ENCODE data around the gene GRB10. TPM values are rescaled to one million over a fixed set of nuclear protein-coding genes. Genes with fewer than 3 reads are reported as not detected.
A peak's percentile ranks its signal among the peaks of the same experiment; 100 is the strongest.

GRB10 gene
- polyA plus RNA-seq, 1 donor: 19.9 TPM

DNA sequence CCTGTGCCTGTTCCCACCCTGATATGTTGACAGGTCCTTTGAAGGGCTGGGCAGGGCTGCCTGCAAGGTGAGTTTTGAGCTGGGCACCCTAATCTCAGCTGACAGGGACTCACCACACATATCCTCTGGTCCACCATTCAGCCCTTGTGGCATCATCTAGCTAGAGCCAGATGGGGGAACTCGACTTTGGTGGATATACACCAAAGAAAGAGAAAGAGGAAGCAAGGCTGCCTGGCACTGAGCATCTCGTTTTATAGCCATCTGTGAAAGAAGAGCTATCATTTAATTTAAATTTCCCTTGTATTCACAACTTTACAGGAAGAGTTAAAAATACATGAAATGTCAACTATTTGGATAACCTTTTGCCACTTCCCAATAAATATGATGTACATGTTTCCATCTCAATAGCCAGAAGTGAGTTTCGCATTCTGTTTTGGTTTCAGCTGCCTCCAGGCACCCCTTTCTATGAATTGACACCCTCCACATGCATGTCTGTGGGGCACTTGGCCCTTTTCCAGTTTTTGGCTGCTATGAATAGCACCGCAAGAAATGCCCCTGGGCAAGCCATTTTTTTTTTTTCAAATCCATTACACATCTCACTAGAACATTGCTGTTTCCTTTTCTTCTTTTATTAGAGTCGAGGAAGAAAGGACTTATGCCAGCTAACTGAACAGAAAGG lies 22.9 kb upstream of the GRB10 start:
- no peaks in the 10 kb centered on the region for H3K36me3 ChIP-seq (ENCODE audit: control insufficient read depth, insufficient read depth, low read length)
- H3K9me3 ChIP-seq (ENCODE audit: control insufficient read depth, low read depth, low read length): no peaks in the 10 kb centered on the region
- H3K4me1 ChIP-seq (ENCODE audit: control insufficient read depth, insufficient read depth, low read length): no peaks in the 10 kb centered on the region
- no peaks in the 10 kb centered on the region for H3K27me3 ChIP-seq (ENCODE audit: control insufficient read depth, insufficient read depth, low read length)
- no peak overlapping the region for H3K27ac ChIP-seq (ENCODE audit: low read length)
- no peak overlapping the region for H3K4me3 ChIP-seq (ENCODE audit: low read length)
- DNase-seq: no peak
- no CpG with 5 or more reads among the region's 5 CpGs for WGBS (ENCODE audit: insufficient coverage, low lambda C conversion rate)

DNA sequence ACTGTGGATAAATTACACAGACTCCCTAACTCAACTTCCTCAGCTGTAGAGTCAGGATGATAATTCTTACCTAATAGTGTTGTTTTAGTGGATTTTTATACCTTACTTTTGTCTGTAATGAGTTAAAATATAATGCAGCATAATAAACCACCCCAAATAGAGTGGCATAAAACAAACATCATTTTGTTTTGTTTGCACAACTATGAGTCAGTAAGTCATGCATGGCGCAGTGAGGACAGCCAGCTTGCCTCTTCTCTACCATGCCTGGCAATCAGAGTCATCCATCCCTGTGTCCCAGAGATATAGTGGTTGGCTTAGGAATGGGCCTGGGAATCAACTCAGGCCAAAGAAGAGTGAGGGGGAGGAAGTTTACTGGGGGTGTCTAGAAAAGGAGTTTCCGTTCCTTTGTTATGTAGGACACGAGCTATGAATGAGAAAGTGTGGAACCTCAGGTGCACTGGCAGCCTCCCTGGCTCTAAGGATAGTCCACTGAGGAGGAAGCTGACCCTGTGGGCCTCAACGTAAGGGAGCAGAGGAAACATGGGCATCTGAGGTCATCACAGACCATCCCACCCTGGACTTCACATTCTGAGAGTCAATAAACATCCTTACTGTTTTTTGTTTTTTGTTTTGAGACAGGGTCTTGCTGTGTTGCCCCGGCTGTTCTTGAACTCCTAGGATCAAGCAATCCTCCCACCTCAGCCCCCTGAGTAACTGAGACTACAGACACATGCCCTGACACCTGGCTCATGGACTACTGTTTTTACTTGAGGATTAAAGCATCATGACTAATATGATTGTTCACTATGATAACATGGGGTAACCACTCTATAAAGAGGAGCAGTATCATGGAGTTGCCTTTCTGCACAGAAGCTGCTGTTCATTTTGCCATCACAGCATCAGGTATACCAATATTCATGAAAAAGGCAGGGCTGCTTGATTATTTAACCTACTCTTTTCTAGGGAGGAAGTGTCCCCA lies 21.0 kb upstream of the GRB10 start:
- Histone ChIP-seq H3K9me3 (ENCODE audit: control insufficient read depth, low read depth, low read length) (no peaks in the 10 kb centered on the region), H3K27me3 (ENCODE audit: control insufficient read depth, insufficient read depth, low read length) (peaks cover 3% of the 10 kb centered on the region), H3K4me1 (ENCODE audit: control insufficient read depth, insufficient read depth, low read length) (no peaks in the 10 kb centered on the region), H3K36me3 (ENCODE audit: control insufficient read depth, insufficient read depth, low read length) (no peaks in the 10 kb centered on the region), H3K27ac (ENCODE audit: low read length) (no peak overlapping the region), H3K4me3 (ENCODE audit: low read length) (no peak overlapping the region)
- WGBS (ENCODE audit: insufficient coverage, low lambda C conversion rate): no CpG with 5 or more reads among the region's 5 CpGs
- DNase-seq: no peak

DNA sequence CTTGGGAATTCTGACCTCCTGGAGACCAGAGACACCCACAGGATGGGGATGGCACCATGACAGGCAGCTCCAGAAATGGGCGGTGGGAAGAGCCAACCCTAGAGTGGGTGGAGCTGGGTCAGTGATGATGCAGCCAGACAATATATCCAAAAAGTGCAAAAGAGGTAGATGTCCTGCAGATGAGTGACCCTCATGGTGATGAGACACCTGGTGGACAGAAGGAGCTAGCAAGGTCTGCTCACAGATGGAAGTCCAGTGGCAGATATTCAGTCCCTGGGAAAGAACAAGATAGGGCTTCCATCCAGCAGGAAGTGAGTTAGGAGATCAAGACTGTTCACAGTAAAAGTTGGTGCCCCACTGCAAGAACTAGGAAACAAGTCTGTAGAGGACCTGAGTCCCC lies 19.2 kb upstream of the GRB10 start:
- WGBS (ENCODE audit: insufficient coverage, low lambda C conversion rate): no CpG with 5 or more reads among the region's 1 CpG
- H3K4me3 ChIP-seq (ENCODE audit: low read length): no peak overlapping the region
- H3K36me3 ChIP-seq (ENCODE audit: control insufficient read depth, insufficient read depth, low read length): no peaks in the 10 kb centered on the region
- no peaks in the 10 kb centered on the region for H3K9me3 ChIP-seq (ENCODE audit: control insufficient read depth, low read depth, low read length)
- H3K4me1 ChIP-seq (ENCODE audit: control insufficient read depth, insufficient read depth, low read length): no peaks in the 10 kb centered on the region
- H3K27me3 ChIP-seq (ENCODE audit: control insufficient read depth, insufficient read depth, low read length): peaks cover 3% of the 10 kb centered on the region
- no peak for DNase-seq
- H3K27ac ChIP-seq (ENCODE audit: low read length): no peak overlapping the region

DNA sequence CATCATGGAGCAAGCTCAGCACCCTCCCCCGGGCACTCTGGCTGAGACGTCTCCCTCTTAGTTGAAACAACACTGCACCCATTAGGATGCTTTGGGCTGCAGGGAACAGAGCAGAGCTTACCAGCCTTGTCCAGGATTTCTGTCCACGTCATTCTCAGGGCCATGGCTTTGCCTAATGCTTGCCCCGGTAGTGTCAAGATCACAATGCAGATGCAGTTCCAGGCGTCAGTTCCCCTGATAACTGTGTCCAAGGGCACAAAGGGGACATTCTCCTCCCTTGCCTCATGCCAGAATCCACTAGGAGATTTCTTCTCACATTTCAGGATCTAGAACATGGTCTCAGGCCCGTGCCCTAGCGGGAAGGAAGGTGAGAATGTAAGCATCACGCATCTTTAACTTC lies 17.2 kb upstream of the GRB10 start:
- Histone ChIP-seq H3K9me3 (ENCODE audit: control insufficient read depth, low read depth, low read length) (no peaks in the 10 kb centered on the region), H3K27me3 (ENCODE audit: control insufficient read depth, insufficient read depth, low read length) (peaks cover 7% of the 10 kb centered on the region), H3K4me3 (ENCODE audit: low read length) (no peak overlapping the region), H3K36me3 (ENCODE audit: control insufficient read depth, insufficient read depth, low read length) (no peaks in the 10 kb centered on the region), H3K27ac (ENCODE audit: low read length) (no peak overlapping the region), H3K4me1 (ENCODE audit: control insufficient read depth, insufficient read depth, low read length) (no peaks in the 10 kb centered on the region)
- no peak for DNase-seq
- WGBS (ENCODE audit: insufficient coverage, low lambda C conversion rate): no CpG with 5 or more reads among the region's 8 CpGs

DNA sequence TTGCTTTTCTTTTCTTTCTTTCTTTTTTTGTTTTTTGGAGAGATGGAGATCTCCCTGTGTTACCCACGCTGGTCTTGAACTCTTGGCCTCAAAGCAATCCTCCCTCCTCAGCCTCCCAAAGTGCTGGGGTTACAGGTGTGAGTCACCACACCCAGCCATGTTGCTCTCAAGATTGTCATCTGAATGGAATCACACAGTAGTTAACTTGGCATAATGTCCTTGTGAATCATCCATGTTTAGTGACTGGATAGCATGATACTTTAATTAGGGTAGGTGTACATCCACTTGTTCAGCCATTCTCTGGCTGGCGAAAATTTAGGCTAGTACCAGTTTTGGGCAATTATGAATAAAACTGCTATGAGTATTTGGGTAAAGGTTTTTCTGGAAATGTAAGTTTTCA lies 15.4 kb upstream of the GRB10 start:
- Histone ChIP-seq H3K9me3 (ENCODE audit: control insufficient read depth, low read depth, low read length) (no peaks in the 10 kb centered on the region), H3K27ac (ENCODE audit: low read length) (no peak overlapping the region), H3K4me3 (ENCODE audit: low read length) (no peak overlapping the region), H3K27me3 (ENCODE audit: control insufficient read depth, insufficient read depth, low read length) (peaks cover 19% of the 10 kb centered on the region), H3K4me1 (ENCODE audit: control insufficient read depth, insufficient read depth, low read length) (no peaks in the 10 kb centered on the region), H3K36me3 (ENCODE audit: control insufficient read depth, insufficient read depth, low read length) (no peaks in the 10 kb centered on the region)
- WGBS (ENCODE audit: insufficient coverage, low lambda C conversion rate): no CpG with 5 or more reads among the region's 2 CpGs
- no peak for DNase-seq

DNA sequence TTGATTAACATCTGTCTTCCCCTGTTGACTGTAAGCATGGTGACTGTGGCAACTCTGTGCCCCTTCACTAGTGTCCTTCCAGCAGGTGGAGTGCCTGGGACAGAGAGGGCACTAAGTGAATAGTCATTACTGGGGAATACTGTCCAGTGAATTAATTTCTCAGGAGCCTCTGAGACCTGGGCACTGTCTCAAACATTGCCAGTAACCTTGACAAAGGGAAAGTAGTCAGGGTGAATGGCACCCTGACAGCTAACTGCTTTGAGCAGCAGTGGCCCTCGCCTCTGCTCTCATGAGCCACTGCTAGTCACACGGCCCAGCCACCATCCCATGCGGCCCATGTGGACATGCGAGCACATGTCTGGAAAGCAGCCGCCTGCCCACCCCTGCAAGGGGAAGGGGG lies 13.1 kb upstream of the GRB10 start:
- H3K27ac ChIP-seq (ENCODE audit: low read length): no peak overlapping the region
- H3K9me3 ChIP-seq (ENCODE audit: control insufficient read depth, low read depth, low read length): no peaks in the 10 kb centered on the region
- H3K27me3 ChIP-seq (ENCODE audit: control insufficient read depth, insufficient read depth, low read length): peaks cover 34% of the 10 kb centered on the region
- DNase-seq: no peak
- no CpG with 5 or more reads among the region's 5 CpGs for WGBS (ENCODE audit: insufficient coverage, low lambda C conversion rate)
- no peak overlapping the region for H3K4me3 ChIP-seq (ENCODE audit: low read length)
- no peaks in the 10 kb centered on the region for H3K4me1 ChIP-seq (ENCODE audit: control insufficient read depth, insufficient read depth, low read length)
- H3K36me3 ChIP-seq (ENCODE audit: control insufficient read depth, insufficient read depth, low read length): no peaks in the 10 kb centered on the region

DNA sequence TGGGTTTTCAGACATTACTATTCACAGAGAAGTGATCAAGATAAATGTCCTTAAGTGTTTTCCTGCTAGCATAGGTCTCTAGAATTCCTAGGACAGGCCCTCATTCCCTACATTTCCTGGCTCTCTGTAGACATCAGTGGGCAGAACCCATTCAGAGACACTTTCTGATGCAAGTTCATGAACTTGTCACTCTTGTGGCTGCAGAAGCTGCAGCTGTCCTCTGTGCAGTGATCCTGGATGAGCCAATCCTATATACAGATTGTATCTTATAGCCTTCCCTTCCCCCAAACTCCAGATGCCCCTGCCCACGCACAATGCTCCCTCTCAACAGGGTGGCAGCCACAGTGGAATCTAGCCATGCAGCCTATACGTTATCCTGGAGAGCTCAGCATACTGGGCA lies 12.6 kb upstream of the GRB10 start:
- DNase-seq: no peak
- Histone ChIP-seq H3K4me3 (ENCODE audit: low read length) (no peak overlapping the region), H3K27ac (ENCODE audit: low read length) (no peak overlapping the region), H3K9me3 (ENCODE audit: control insufficient read depth, low read depth, low read length) (no peaks in the 10 kb centered on the region), H3K36me3 (ENCODE audit: control insufficient read depth, insufficient read depth, low read length) (no peaks in the 10 kb centered on the region), H3K4me1 (ENCODE audit: control insufficient read depth, insufficient read depth, low read length) (no peaks in the 10 kb centered on the region), H3K27me3 (ENCODE audit: control insufficient read depth, insufficient read depth, low read length) (peaks cover 36% of the 10 kb centered on the region)
- WGBS (ENCODE audit: insufficient coverage, low lambda C conversion rate): 80% methylated on average over 1 of the region's 2 CpGs

DNA sequence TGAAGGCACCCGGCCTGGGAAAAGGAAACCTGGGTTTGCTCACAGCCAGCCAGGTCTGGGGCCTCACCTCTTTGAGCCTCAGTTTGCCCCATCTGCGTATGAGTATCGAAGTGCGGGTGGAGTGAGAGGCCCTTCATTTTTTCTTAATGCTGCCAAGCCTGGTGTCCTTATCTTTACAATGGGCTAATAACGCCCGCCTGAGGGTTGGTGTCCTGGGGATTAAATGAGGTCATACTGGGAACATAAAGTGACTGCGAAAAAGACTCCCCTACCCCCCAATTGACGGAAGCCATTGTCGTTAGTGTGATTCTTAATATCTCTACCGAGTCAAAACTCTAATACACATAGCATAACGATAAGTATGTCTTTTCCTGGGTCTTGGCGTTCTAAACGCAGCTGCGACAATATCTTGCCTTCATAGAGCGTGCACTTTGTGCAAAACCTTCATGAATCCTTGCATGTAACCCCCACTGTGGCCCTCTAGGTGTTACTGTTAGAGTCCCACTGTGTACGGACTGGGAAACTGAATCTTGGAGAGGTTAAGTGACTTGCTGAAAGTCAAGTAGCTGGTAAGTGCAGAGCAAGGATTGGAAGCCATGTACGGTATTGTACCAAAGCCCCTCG lies 11.4 kb upstream of the GRB10 start:
- peak in 1 of 2 donors; percentile 15 for DNase-seq
- Histone ChIP-seq H3K36me3 (ENCODE audit: control insufficient read depth, insufficient read depth, low read length) (no peaks in the 10 kb centered on the region), H3K27ac (ENCODE audit: low read length) (no peak overlapping the region), H3K9me3 (ENCODE audit: control insufficient read depth, low read depth, low read length) (no peaks in the 10 kb centered on the region), H3K27me3 (ENCODE audit: control insufficient read depth, insufficient read depth, low read length) (peaks cover 33% of the 10 kb centered on the region), H3K4me3 (ENCODE audit: low read length) (peak overlapping the region; percentile 46), H3K4me1 (ENCODE audit: control insufficient read depth, insufficient read depth, low read length) (no peaks in the 10 kb centered on the region)
- WGBS (ENCODE audit: insufficient coverage, low lambda C conversion rate): 100% methylated on average over 1 of the region's 18 CpGs

DNA sequence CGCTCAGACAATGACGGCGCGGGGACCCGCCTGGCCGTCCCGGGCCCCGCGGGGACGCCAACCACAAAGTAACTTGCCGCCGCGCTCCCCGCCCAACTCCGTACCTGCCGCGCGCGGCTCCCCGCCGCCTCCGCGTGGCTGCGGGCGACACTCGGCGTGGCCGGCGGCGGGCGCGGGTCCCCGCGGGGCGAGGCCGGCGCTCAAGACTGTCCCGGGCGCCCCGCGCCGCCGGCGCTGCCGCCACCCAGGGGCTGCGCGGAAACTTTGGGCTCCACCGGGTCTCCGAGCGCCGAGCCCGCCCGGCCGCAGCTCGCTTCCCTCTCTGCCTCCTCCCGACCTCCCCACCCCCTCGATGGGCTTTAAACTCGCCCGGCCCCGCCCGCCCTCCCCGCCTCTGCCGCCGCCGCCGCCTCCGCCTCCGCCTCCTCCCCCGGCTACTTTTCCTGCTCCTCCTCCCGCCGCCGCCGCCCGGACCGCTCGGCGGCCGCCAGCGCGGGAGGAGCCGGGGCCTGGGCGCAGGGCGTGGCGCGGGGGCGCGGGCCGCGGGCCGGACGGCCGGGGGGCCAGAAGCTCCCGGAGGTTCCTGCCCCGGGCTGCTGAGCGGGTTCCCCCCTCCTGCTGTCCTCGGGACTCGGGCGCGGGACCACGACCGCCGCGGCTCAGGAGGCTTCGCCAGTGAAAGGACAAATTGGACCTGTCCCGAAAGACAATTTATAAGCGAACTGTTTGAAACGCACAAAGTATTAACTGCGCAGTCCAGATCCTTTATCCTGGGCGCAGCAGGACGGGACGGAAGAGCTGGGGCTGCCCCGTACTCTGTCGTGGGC lies 10.6 kb upstream of the GRB10 start:
- peaks cover 4% of the 10 kb centered on the region for H3K9me3 ChIP-seq (ENCODE audit: control insufficient read depth, low read depth, low read length)
- peak; percentile 32 to 76 for DNase-seq
- peaks cover 33% of the 10 kb centered on the region for H3K27me3 ChIP-seq (ENCODE audit: control insufficient read depth, insufficient read depth, low read length)
- no CpG with 5 or more reads among the region's 113 CpGs for WGBS (ENCODE audit: insufficient coverage, low lambda C conversion rate)
- no peaks in the 10 kb centered on the region for H3K36me3 ChIP-seq (ENCODE audit: control insufficient read depth, insufficient read depth, low read length)
- no peaks in the 10 kb centered on the region for H3K4me1 ChIP-seq (ENCODE audit: control insufficient read depth, insufficient read depth, low read length)
- H3K4me3 ChIP-seq (ENCODE audit: low read length): peak overlapping the region; percentile 46
- H3K27ac ChIP-seq (ENCODE audit: low read length): no peak overlapping the region
